ENCODE measurements around the gene C8G.

C8G gene

DNA sequence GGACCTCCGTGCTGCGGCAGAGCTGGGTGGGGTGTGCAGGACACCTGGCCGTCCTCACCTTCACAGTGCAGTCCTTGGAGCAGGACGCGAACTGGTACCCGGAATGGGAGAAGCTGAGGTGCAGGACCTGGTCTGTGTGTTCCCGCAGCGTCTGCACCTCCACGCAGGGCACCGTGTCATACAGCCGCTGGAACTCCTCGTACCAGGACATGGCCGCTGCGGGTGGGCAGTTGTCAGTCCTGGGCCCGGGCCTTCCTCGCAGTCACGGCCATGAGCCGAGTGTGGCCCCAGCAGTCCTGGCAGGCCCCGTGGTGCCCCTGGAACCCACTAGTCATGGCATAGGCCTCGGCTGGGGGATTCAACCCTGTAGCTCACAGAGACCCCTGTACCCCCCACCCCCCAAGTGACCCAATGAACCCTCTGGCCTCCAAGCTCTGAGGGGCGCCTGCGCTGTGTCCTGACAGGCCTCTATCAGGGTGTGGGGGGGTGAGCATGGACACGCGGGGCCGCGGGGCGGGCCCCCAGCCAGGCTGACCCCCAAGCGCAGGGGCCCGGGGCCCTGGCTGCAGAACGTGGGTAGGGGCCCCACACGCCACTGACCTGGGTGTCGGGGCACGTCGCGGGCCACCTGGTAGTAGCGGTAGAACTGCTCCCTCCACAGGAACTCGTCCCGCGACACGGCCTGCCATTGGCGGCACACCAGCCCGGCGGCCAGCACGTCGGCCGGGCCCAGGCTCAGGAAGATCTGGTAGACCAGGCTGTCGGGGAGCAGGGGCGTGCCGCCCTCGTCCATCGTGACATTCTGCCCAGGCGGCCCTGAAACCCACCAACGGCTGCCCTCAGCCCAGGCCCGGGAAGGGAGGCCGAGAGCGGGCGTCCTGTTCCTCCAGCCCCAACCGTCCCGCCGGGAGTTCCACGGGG lies 1.5 kb upstream of the C8G start:
- Histone ChIP-seq H3K4me3 (ENCODE audit: low read depth in 1 of 2, low read length in 2 of 2) (peak overlapping the region; percentile 82 to 94; a peak in 3 of 4 replicates), H2AFZ (ENCODE audit: low read depth, low read length) (peak overlapping the region; percentile 71; the same call in 1 of the 2 replicates), H4K20me1 (ENCODE audit: insufficient read depth, low read length) (peaks cover 17% of the 10 kb centered on the region), H3K4me2 (ENCODE audit: insufficient read depth, low read length) (peak overlapping the region; percentile 91), H3K27ac (ENCODE audit: low read length) (peak overlapping the region; percentile 84), H3K79me2 (ENCODE audit: insufficient read depth, low read length) (peaks cover 23% of the 10 kb centered on the region), H3K27me3 (ENCODE audit: insufficient read depth, low read length, poor library complexity) (no peaks in the 10 kb centered on the region), H3K9ac (ENCODE audit: low read depth, low read length) (peak overlapping the region; percentile 89), H3K36me3 (ENCODE audit: insufficient read depth, low read length) (peaks cover 34% of the 10 kb centered on the region), H3K9me3 (ENCODE audit: insufficient read depth, low read length, severe bottlenecking) (no peaks in the 10 kb centered on the region), H3K4me1 (ENCODE audit: insufficient read depth, low read length) (peaks cover 27% of the 10 kb centered on the region)
- ATAC-seq (ENCODE audit: insufficient read depth, low read depth), result peak; percentile 20
- DNase-seq, result peak; percentile 38
- no peak for TF ChIP-seq EZH2 (IDR thresholded peaks at IDR 0.05; ENCODE audit: borderline replicate concordance, low read depth, low read length, severe bottlenecking)
- TF ChIP-seq, protein P1, sequence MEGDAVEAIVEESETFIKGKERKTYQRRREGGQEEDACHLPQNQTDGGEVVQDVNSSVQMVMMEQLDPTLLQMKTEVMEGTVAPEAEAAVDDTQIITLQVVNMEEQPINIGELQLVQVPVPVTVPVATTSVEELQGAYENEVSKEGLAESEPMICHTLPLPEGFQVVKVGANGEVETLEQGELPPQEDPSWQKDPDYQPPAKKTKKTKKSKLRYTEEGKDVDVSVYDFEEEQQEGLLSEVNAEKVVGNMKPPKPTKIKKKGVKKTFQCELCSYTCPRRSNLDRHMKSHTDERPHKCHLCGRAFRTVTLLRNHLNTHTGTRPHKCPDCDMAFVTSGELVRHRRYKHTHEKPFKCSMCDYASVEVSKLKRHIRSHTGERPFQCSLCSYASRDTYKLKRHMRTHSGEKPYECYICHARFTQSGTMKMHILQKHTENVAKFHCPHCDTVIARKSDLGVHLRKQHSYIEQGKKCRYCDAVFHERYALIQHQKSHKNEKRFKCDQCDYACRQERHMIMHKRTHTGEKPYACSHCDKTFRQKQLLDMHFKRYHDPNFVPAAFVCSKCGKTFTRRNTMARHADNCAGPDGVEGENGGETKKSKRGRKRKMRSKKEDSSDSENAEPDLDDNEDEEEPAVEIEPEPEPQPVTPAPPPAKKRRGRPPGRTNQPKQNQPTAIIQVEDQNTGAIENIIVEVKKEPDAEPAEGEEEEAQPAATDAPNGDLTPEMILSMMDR (IDR thresholded peaks at IDR 0.05; ENCODE audit: borderline replicate concordance, extremely low read depth, low read length, poor library complexity, severe bottlenecking), result no peak

DNA sequence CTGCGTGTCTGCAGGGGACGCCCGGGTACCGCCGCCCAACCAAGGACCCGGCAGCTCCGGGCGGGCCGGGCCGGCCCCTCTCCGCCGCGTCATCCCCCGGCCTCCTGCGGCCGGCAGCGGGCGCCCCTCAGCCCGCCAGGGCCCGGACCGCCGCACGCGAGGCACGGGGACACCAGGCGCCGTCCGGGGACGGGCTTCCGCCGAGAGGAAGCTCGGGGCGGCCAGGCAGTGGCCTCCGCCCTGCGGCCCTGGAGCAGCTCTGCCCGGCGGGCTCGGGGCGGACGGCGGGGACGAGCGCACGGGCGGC lies 878 bp upstream of the C8G start:
- Histone ChIP-seq H3K4me2 (ENCODE audit: insufficient read depth, low read length) (peak overlapping the region; percentile 91), H3K4me1 (ENCODE audit: insufficient read depth, low read length) (peaks cover 31% of the 10 kb centered on the region), H2AFZ (ENCODE audit: low read depth, low read length) (peak overlapping the region; percentile 71), H3K36me3 (ENCODE audit: insufficient read depth, low read length) (peaks cover 34% of the 10 kb centered on the region), H3K79me2 (ENCODE audit: insufficient read depth, low read length) (peaks cover 23% of the 10 kb centered on the region), H3K9me3 (ENCODE audit: insufficient read depth, low read length, severe bottlenecking) (no peaks in the 10 kb centered on the region), H4K20me1 (ENCODE audit: insufficient read depth, low read length) (peaks cover 17% of the 10 kb centered on the region), H3K27me3 (ENCODE audit: insufficient read depth, low read length, poor library complexity) (no peaks in the 10 kb centered on the region), H3K9ac (ENCODE audit: low read depth, low read length) (peak overlapping the region; percentile 89), H3K27ac (ENCODE audit: low read length) (peak overlapping the region; percentile 84), H3K4me3 (ENCODE audit: low read depth in 1 of 2, low read length in 2 of 2) (peak overlapping the region; percentile 82 to 94; a peak in 3 of 4 replicates)
- ATAC-seq (ENCODE audit: insufficient read depth, low read depth) (no peak; the same call in 1 of the 3 replicates), DNase-seq (no peak)
- TF ChIP-seq EZH2 (IDR thresholded peaks at IDR 0.05; ENCODE audit: borderline replicate concordance, low read depth, low read length, severe bottlenecking), result no peak
- TF ChIP-seq, protein P1 (IDR thresholded peaks at IDR 0.05; ENCODE audit: borderline replicate concordance, extremely low read depth, low read length, poor library complexity, severe bottlenecking), result no peak

DNA sequence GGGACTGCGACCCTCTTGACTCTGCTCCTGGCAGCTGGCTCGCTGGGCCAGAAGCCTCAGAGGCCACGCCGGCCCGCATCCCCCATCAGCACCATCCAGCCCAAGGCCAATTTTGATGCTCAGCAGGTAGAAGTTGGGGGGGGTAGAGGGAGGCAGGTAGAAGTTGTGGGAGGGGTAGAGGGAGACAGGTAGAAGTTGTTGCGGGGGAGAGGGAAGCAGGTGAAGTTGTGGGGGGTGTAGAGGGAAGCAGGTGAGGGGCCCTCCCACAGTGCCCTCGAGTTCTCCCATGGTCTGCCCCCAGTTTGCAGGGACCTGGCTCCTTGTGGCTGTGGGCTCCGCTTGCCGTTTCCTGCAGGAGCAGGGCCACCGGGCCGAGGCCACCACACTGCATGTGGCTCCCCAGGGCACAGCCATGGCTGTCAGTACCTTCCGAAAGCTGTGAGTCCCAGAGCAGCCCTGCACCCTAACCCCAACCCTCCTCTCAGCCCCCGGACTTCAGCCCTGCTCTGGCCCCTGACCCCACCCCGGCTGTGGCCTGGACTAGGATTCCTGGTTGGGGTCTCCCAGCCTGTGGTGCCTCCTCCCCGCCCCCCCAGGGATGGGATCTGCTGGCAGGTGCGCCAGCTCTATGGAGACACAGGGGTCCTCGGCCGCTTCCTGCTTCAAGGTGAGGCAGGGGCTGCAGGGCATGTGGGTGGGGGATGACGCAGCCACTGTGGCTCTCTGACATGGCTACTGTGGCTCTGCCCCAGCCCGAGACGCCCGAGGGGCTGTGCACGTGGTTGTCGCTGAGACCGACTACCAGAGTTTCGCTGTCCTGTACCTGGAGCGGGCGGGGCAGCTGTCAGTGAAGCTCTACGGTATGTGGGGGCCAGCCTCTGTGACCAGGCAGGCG lies 537 bp downstream of the C8G start:
- H3K4me2 ChIP-seq (ENCODE audit: insufficient read depth, low read length), result peak overlapping the region; percentile 50; the same call in 1 of the 2 replicates
- H3K36me3 ChIP-seq (ENCODE audit: insufficient read depth, low read length), result peaks cover 24% of the 10 kb centered on the region
- DNase-seq (no peak), ATAC-seq (ENCODE audit: insufficient read depth, low read depth) (no peak)
- peaks cover 23% of the 10 kb centered on the region for H3K79me2 ChIP-seq (ENCODE audit: insufficient read depth, low read length)
- no peaks in the 10 kb centered on the region for H3K27me3 ChIP-seq (ENCODE audit: insufficient read depth, low read length, poor library complexity)
- H3K9ac ChIP-seq (ENCODE audit: low read depth, low read length), result no peak overlapping the region
- H2AFZ ChIP-seq (ENCODE audit: low read depth, low read length), result 0 out of 2 replicates have a peak overlapping the region, but pooled peaks have one; percentile 60
- TF ChIP-seq, protein P1 (IDR thresholded peaks at IDR 0.05; ENCODE audit: borderline replicate concordance, extremely low read depth, low read length, poor library complexity, severe bottlenecking), result no peak
- TF ChIP-seq EZH2 (IDR thresholded peaks at IDR 0.05; ENCODE audit: borderline replicate concordance, low read depth, low read length, severe bottlenecking), result no peak
- peak overlapping the region in 1 of 2 experiments; percentile 36; a peak in 1 of 4 replicates for H3K4me3 ChIP-seq (ENCODE audit: low read depth in 1 of 2, low read length in 2 of 2)
- peaks cover 41% of the 10 kb centered on the region for H3K4me1 ChIP-seq (ENCODE audit: insufficient read depth, low read length)
- H3K27ac ChIP-seq (ENCODE audit: low read length), result no peak overlapping the region
- peaks cover 17% of the 10 kb centered on the region for H4K20me1 ChIP-seq (ENCODE audit: insufficient read depth, low read length)
- no peaks in the 10 kb centered on the region for H3K9me3 ChIP-seq (ENCODE audit: insufficient read depth, low read length, severe bottlenecking)
